HepG2 (cell line): ENCODE results near the gene RASSF7. TPM values are rescaled to one million over a fixed set of nuclear protein-coding genes. Genes with fewer than 3 reads are reported as not detected.

ENCODE experiments used
- ASH2L ChIP-seq: fragments of 300-600, 200-600 bp; sonication (generic); IDR thresholded peaks from 2 replicates; pipeline ENCODE4 v1.7.0; 2017; ENCODE audit warnings: low read depth, mild to moderate bottlenecking, moderate library complexity, mixed read lengths, low read length; ENCODE audit not compliant: insufficient read length
- KAT2B ChIP-seq: fragments of 150-350 bp; IDR thresholded peaks from 2 replicates; pipeline ENCODE4 v1.6.1; 2014; ENCODE audit warnings: low read depth, low read length, borderline replicate concordance
- MAFF ChIP-seq: IDR thresholded peaks from 2 replicates; pipeline ENCODE4 v1.6.1; 2011; ENCODE audit warnings: low read depth, low read length, improper control_type of control experiment
- MBNL3 ChIP-seq: fragments of 250-450 bp; sonication (Bioruptor Pico); conservative IDR thresholded peaks from 2 replicates; pipeline ENCODE4 v1.8.0; 2022; ENCODE audit warnings: mild to moderate bottlenecking, inconsistent platforms
- MYPOP ChIP-seq: sonication (generic); formaldehyde crosslinking; IDR thresholded peaks from 2 replicates; pipeline ENCODE4 v1.8.1; 2023; ENCODE audit warnings: mild to moderate bottlenecking, moderate library complexity, missing genetic modification reagents
- NFE2L1 ChIP-seq: sonication (generic); formaldehyde crosslinking; IDR thresholded peaks from 2 replicates; pipeline ENCODE4 v1.4.0; 2020; ENCODE audit warnings: missing genetic modification reagents, mild to moderate bottlenecking, borderline replicate concordance
- PATZ1 ChIP-seq: sonication (generic); formaldehyde crosslinking; IDR thresholded peaks from 2 replicates; pipeline ENCODE4 v1.4.0; 2020; ENCODE audit warnings: missing genetic modification reagents
- SNAPC2 ChIP-seq: sonication (generic); formaldehyde crosslinking; IDR thresholded peaks from 2 replicates; pipeline ENCODE4 v1.8.1; 2022; ENCODE audit warnings: mild to moderate bottlenecking, missing genetic modification reagents
- ZBTB14 ChIP-seq: sonication (generic); formaldehyde crosslinking; IDR thresholded peaks from 2 replicates; pipeline ENCODE4 v1.4.0; 2020; ENCODE audit warnings: missing genetic modification reagents
- ZFP37 ChIP-seq: sonication (generic); formaldehyde crosslinking; IDR thresholded peaks from 2 replicates; pipeline ENCODE4 v1.4.0; 2020; ENCODE audit warnings: missing genetic modification reagents, borderline replicate concordance
- ZFP90 ChIP-seq: sonication (generic); formaldehyde crosslinking; IDR thresholded peaks from 2 replicates; pipeline ENCODE4 v1.8.0; 2022; ENCODE audit warnings: missing genetic modification reagents, mild to moderate bottlenecking, inconsistent platforms, borderline replicate concordance
- ZFX ChIP-seq: sonication (generic); formaldehyde crosslinking; IDR thresholded peaks from 2 replicates; pipeline ENCODE4 v1.4.0; 2020; ENCODE audit warnings: mild to moderate bottlenecking, low read depth, missing genetic modification reagents, moderate library complexity
- ZNF281 ChIP-seq: sonication (generic); formaldehyde crosslinking; IDR thresholded peaks from 2 replicates; pipeline ENCODE4 v1.4.0; 2020; ENCODE audit warnings: missing genetic modification reagents, borderline replicate concordance
- ZNF556 ChIP-seq: sonication (generic); formaldehyde crosslinking; IDR thresholded peaks from 2 replicates; pipeline ENCODE4 v1.4.0; 2020; ENCODE audit warnings: mild to moderate bottlenecking, missing genetic modification reagents, borderline replicate concordance
- ZNF558 ChIP-seq: sonication (generic); formaldehyde crosslinking; IDR thresholded peaks from 2 replicates; pipeline ENCODE4 v1.9.0; 2022; ENCODE audit warnings: mild to moderate bottlenecking, missing genetic modification reagents, borderline replicate concordance
- ZSCAN12 ChIP-seq: sonication (generic); formaldehyde crosslinking; IDR thresholded peaks from 2 replicates; pipeline ENCODE4 v1.9.0; 2021; ENCODE audit warnings: mild to moderate bottlenecking, missing genetic modification reagents
- polyA plus RNA-seq, 8 experiments: library from polyadenylated mRNA; depleted of rRNA in 3 of 8; stranded (reverse) in 7 of 8; unstranded in 1 of 8; fragments of >200 nt; fragmentation: Illumina TruSeq in 4 of 8; extraction: Trizol in 4 of 8; gene quantifications; 2 replicates each; pipeline versions ENCODE4 v1.2.1 to v1.2.3, GENCODE V29; 2011 to 2016; ENCODE audit warnings: low read depth in 4 of 8, missing spikeins in 1 of 8, mixed read lengths in 1 of 8; ENCODE audit not compliant: insufficient read depth in 1 of 8
- total RNA-seq, 5 experiments: library from RNA; depleted of rRNA; stranded (reverse); fragments of >200 nt; fragmentation: Illumina TruSeq; extraction: Trizol; gene quantifications; 2 replicates each; pipeline ENCODE4 v1.2.3, GENCODE V29; 2016; ENCODE audit warnings: low read depth in 1 of 5
- TF ChIP-seq, protein P1 (sequence below): sonication (generic); formaldehyde crosslinking; IDR thresholded peaks from 2 replicates; pipeline ENCODE4 v1.5.0; 2020; ENCODE audit warnings: mild to moderate bottlenecking, missing genetic modification reagents
- TF ChIP-seq, protein P2 (sequence below): sonication (generic); formaldehyde crosslinking; IDR thresholded peaks from 2 replicates; pipeline ENCODE4 v1.5.1; 2020; ENCODE audit warnings: mild to moderate bottlenecking, missing genetic modification reagents, moderate library complexity

RASSF7 gene
- total and polyA plus RNA-seq, 2 of the 13 experiments (the other 11 are each of a cell fraction or from before 2014, with no cell fraction given) = 20.2 to 28.6 TPM

- TF ChIP-seq, protein P1, sequence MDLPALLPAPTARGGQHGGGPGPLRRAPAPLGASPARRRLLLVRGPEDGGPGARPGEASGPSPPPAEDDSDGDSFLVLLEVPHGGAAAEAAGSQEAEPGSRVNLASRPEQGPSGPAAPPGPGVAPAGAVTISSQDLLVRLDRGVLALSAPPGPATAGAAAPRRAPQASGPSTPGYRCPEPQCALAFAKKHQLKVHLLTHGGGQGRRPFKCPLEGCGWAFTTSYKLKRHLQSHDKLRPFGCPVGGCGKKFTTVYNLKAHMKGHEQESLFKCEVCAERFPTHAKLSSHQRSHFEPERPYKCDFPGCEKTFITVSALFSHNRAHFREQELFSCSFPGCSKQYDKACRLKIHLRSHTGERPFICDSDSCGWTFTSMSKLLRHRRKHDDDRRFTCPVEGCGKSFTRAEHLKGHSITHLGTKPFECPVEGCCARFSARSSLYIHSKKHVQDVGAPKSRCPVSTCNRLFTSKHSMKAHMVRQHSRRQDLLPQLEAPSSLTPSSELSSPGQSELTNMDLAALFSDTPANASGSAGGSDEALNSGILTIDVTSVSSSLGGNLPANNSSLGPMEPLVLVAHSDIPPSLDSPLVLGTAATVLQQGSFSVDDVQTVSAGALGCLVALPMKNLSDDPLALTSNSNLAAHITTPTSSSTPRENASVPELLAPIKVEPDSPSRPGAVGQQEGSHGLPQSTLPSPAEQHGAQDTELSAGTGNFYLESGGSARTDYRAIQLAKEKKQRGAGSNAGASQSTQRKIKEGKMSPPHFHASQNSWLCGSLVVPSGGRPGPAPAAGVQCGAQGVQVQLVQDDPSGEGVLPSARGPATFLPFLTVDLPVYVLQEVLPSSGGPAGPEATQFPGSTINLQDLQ (CRISPR knock-in tag) = no peak
- no peak for TF ChIP-seq NFE2L1 (CRISPR knock-in tag)
- peak; percentile 85 for TF ChIP-seq PATZ1 (CRISPR knock-in tag)
- no peak for TF ChIP-seq SNAPC2 (CRISPR knock-in tag)
- no peak for TF ChIP-seq KAT2B
- TF ChIP-seq, protein P2, sequence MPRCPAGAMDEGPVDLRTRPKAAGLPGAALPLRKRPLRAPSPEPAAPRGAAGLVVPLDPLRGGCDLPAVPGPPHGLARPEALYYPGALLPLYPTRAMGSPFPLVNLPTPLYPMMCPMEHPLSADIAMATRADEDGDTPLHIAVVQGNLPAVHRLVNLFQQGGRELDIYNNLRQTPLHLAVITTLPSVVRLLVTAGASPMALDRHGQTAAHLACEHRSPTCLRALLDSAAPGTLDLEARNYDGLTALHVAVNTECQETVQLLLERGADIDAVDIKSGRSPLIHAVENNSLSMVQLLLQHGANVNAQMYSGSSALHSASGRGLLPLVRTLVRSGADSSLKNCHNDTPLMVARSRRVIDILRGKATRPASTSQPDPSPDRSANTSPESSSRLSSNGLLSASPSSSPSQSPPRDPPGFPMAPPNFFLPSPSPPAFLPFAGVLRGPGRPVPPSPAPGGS (CRISPR knock-in tag) = 0 out of 2 replicates have a peak, but pooled peaks have one; percentile 39
- no peak for TF ChIP-seq MBNL3
- TF ChIP-seq ZFP90 (CRISPR knock-in tag) = no peak
- no peak for TF ChIP-seq ZNF556 (CRISPR knock-in tag)
- no peak for TF ChIP-seq ZSCAN12 (CRISPR knock-in tag)
- TF ChIP-seq ZBTB14 (CRISPR knock-in tag) = no peak
- TF ChIP-seq ZFX (CRISPR knock-in tag) = 0 out of 2 replicates have a peak, but pooled peaks have one; percentile 29
- TF ChIP-seq ASH2L = no peak
- peak; percentile 48; the same call in 1 of the 2 replicates for TF ChIP-seq ZFP37 (CRISPR knock-in tag)
- no peak for TF ChIP-seq MYPOP
- TF ChIP-seq MAFF = peak; percentile 48
- TF ChIP-seq ZNF281 (CRISPR knock-in tag) = peak; percentile 16; the same call in 1 of the 2 replicates
- no peak for TF ChIP-seq ZNF558 (CRISPR knock-in tag)
Measured at GRCh38 chr11:587978-588380, 27.2 kb downstream of the RASSF7 start (continued).
